SU-DHL-6 (cell line): ENCODE data around the gene CSTF3.
A peak's percentile ranks its signal among the peaks of the same experiment; 100 is the strongest.

Experiments used
- H2AFZ ChIP-seq: fragments of 200-600 bp; sonication (generic); 2 replicates; pipeline ENCODE4 v1.6.1; 2014; ENCODE audit warnings: low read depth, mild to moderate bottlenecking, moderate library complexity, mixed read lengths, antibody characterized with exemption, low read length; ENCODE audit not compliant: severe bottlenecking
- H3F3A ChIP-seq: fragments of 200-600 bp; shearing (Covaris generic); 2 replicates; pipeline ENCODE4 v1.6.0; 2016; ENCODE audit warnings: antibody characterized with exemption, mild to moderate bottlenecking; ENCODE audit not compliant: insufficient read depth
- H3K27ac ChIP-seq: fragments of 200-600 bp; sonication (generic); 2 replicates; pipeline ENCODE4 v1.5.1; 2016; ENCODE audit warnings: low read depth, mild to moderate bottlenecking, low read length, moderate library complexity, mixed read lengths
- H3K27me3 ChIP-seq: fragments of 200-600 bp; sonication (generic), shearing (Covaris generic); 2 replicates; pipeline ENCODE4 v1.6.0; 2014; ENCODE audit warnings: mild to moderate bottlenecking, low read length
- H3K36me3 ChIP-seq: fragments of 200-600 bp; sonication (generic); 2 replicates; pipeline ENCODE4 v1.6.1; 2014; ENCODE audit warnings: mild to moderate bottlenecking, low read length, mixed read lengths
- H3K4me2 ChIP-seq: fragments of 300-600, 200-600 bp; shearing (Covaris generic), sonication (generic); 2 replicates; pipeline ENCODE4 v1.6.0; 2014; ENCODE audit warnings: low read length, low read depth, mild to moderate bottlenecking; ENCODE audit not compliant: poor library complexity, severe bottlenecking
- H3K4me3 ChIP-seq: fragments of 200-600 bp; sonication (generic); 2 replicates; pipeline ENCODE4 v1.5.1; 2014; ENCODE audit warnings: antibody characterized with exemption, low read length, mild to moderate bottlenecking, mixed read lengths; ENCODE audit not compliant: insufficient read depth, poor library complexity, severe bottlenecking
- H3K79me2 ChIP-seq: fragments of 200-600 bp; sonication (generic); 2 replicates; pipeline ENCODE4 v1.6.1; 2014; ENCODE audit warnings: mild to moderate bottlenecking, low read length, moderate library complexity; ENCODE audit not compliant: insufficient read depth
- H3K9ac ChIP-seq: fragments of 200-600 bp; sonication (generic); 2 replicates; pipeline ENCODE4 v1.7.0; 2014; ENCODE audit warnings: mild to moderate bottlenecking, low read length
- H3K9me2 ChIP-seq: fragments of 200-600 bp; sonication (generic); replicated peaks from 2 replicates; pipeline ENCODE4 v1.6.1; 2014; ENCODE audit warnings: low read length; ENCODE audit not compliant: insufficient read depth
- H3K9me3 ChIP-seq: fragments of 200-600 bp; sonication (generic); 2 replicates; pipeline ENCODE4 v1.6.1; 2014; ENCODE audit warnings: low read length, mixed read lengths; ENCODE audit not compliant: insufficient read depth
- H4K20me1 ChIP-seq: fragments of 200-600 bp; sonication (generic); 2 replicates; pipeline ENCODE4 v1.6.1; 2014; ENCODE audit warnings: low read depth, mild to moderate bottlenecking, antibody characterized with exemption, low read length, moderate library complexity, mixed read lengths
- EZH2phosphoT487 ChIP-seq: fragments of 200-600 bp; sonication (generic), shearing (Covaris generic); conservative IDR thresholded peaks from 2 replicates; pipeline ENCODE4 v1.6.1; 2018; ENCODE audit warnings: mild to moderate bottlenecking, antibody characterized with exemption, low read length, moderate library complexity, mixed read lengths
- TF ChIP-seq, protein P1 (sequence below): fragments of 200-600 bp; sonication (generic); IDR thresholded peaks from one replicate; pipeline ENCODE4 v1.5.1; 2017; ENCODE audit warnings: antibody characterized with exemption, mild to moderate bottlenecking, low read length, moderate library complexity; ENCODE audit not compliant: insufficient read depth, poor library complexity, severe bottlenecking

CSTF3 gene

DNA sequence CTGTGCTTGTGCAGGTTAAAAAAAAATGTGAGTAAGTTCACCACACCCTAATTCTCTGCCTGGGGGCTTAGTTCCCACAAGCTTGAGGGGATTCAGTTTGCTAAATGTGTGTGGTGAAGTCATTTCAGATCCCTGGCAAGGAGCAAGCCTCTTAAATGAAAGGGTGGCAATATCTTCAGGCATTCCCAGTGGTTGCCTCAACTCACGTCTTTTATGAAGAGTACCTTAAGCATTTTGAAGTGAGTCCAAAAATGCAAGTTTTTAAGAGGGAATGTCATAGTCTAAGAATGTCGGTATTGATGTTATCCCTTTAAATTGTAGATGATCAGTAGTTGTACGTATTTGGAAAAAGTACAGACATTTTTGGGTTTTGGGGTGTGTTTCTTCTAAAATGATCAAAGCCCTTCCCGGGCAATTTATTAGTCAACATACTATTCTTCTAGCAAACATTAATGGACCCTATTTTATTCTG lies 117.0 kb downstream of the CSTF3 start:
- no peaks in the 10 kb centered on the region for H3K27me3 ChIP-seq
- peaks cover 13% of the 10 kb centered on the region for H3F3A ChIP-seq
- H3K4me3 ChIP-seq: no peak overlapping the region
- no peaks in the 10 kb centered on the region for H4K20me1 ChIP-seq
- H3K9me2 ChIP-seq: no peaks in the 10 kb centered on the region
- TF ChIP-seq, protein P1, sequence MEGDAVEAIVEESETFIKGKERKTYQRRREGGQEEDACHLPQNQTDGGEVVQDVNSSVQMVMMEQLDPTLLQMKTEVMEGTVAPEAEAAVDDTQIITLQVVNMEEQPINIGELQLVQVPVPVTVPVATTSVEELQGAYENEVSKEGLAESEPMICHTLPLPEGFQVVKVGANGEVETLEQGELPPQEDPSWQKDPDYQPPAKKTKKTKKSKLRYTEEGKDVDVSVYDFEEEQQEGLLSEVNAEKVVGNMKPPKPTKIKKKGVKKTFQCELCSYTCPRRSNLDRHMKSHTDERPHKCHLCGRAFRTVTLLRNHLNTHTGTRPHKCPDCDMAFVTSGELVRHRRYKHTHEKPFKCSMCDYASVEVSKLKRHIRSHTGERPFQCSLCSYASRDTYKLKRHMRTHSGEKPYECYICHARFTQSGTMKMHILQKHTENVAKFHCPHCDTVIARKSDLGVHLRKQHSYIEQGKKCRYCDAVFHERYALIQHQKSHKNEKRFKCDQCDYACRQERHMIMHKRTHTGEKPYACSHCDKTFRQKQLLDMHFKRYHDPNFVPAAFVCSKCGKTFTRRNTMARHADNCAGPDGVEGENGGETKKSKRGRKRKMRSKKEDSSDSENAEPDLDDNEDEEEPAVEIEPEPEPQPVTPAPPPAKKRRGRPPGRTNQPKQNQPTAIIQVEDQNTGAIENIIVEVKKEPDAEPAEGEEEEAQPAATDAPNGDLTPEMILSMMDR: no peak
- TF ChIP-seq EZH2phosphoT487: no peak
- H3K79me2 ChIP-seq: no peaks in the 10 kb centered on the region
- no peak overlapping the region for H3K4me2 ChIP-seq
- no peaks in the 10 kb centered on the region for H3K9me3 ChIP-seq
- H3K27ac ChIP-seq: no peak overlapping the region
- no peak overlapping the region for H3K9ac ChIP-seq
- no peaks in the 10 kb centered on the region for H3K36me3 ChIP-seq
- H2AFZ ChIP-seq: no peak overlapping the region

DNA sequence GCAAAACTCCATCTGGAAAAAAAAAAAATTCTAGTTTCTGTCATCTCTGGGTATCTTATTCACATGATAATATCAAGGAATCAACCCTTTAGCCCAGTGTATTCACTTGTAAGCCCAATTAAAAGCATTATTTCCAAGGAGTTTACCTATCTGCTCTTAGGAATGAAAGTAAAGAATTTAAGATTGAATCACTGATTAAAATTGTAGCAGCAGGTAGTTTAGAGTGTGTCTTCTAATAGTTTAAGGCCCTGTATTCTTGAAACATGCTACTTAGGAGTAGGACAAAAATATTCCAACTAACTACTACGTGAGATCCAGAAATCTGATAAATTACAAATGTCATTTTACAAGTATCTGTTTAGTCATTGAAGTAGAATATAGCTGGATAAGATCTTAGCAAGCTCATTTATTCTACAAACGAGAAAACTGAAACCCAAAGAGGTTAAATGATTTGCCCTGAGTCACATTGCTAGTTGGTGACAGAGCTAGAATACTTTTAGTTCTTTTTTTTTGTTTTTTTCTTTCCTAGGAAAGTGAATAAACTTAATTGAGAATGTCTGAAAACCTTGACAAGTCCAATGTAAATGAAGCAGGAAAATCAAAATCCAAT lies 118.0 kb downstream of the CSTF3 start:
- no peak overlapping the region for H3K27ac ChIP-seq

DNA sequence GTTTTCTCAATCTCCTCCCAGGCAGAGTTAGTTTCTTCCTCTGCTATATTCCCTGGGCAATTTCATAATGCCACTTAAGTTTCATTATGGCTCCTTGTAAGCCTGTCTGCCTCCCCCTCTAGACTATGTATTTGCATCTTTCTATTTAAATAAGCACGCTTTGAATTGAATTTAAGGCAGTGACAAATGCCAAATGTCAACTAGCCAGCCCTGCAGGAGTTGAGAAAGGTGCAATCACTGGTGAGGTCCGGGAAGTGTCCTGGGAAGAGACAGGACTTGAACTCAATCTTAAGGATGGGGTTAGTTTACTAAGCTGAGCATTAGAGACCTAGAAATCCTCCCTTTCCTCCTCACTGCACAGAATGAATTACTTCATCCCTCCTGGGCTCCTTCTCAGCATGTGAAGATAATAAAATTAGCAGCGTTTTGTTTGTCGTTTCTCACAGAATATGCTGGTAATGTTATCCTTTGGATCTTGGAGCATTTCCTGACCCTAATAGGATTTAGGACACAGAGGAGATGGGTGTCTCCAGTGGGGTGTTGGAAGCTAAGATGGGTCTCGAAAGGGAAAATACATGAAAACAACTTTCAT lies 120.3 kb downstream of the CSTF3 start:
- Histone ChIP-seq H3K9me2 (no peaks in the 10 kb centered on the region), H3K36me3 (no peaks in the 10 kb centered on the region), H3K4me3 (no peak overlapping the region), H3K79me2 (no peaks in the 10 kb centered on the region), H2AFZ (no peak overlapping the region), H3F3A (peaks cover 13% of the 10 kb centered on the region), H3K27ac (peak overlapping the region; percentile 77), H4K20me1 (no peaks in the 10 kb centered on the region), H3K27me3 (no peaks in the 10 kb centered on the region), H3K4me2 (peak overlapping the region; percentile 67), H3K9ac (0 out of 2 replicates have a peak overlapping the region, but pooled peaks have one; percentile 87), H3K9me3 (no peaks in the 10 kb centered on the region)
- TF ChIP-seq, protein P1: no peak
- no peak for TF ChIP-seq EZH2phosphoT487

More for the DNA sequence above, 118.0 kb downstream of the CSTF3 start:
- H3K79me2 ChIP-seq: no peaks in the 10 kb centered on the region
- H4K20me1 ChIP-seq: no peaks in the 10 kb centered on the region
- H3K27me3 ChIP-seq: no peaks in the 10 kb centered on the region
- no peak overlapping the region for H3K4me3 ChIP-seq
- H3K9me2 ChIP-seq: no peaks in the 10 kb centered on the region
- TF ChIP-seq EZH2phosphoT487: no peak
- TF ChIP-seq, protein P1: no peak
- H3F3A ChIP-seq: peaks cover 13% of the 10 kb centered on the region
- H3K4me2 ChIP-seq: no peak overlapping the region
- no peaks in the 10 kb centered on the region for H3K9me3 ChIP-seq
- H2AFZ ChIP-seq: no peak overlapping the region
- no peak overlapping the region for H3K9ac ChIP-seq
- no peaks in the 10 kb centered on the region for H3K36me3 ChIP-seq
